RWPE1 (cell line): ENCODE measurements around the gene MRC1.

Experiments
- CTCF ChIA-PET: fragments of 350-600 bp; sonication (Branson Sonifier 250); formaldehyde crosslinking; extraction: SDS; loops from one replicate; lab custom pipeline; 2021; lab: Yijun Ruan, JAX
- POLR2A ChIA-PET: fragments of 400-600 bp; formaldehyde crosslinking; extraction: SDS; loops from one replicate; lab custom pipeline; 2020; ENCODE audit warnings: antibody characterized with exemption; ENCODE audit not compliant: low non-redundant PET; lab: Yijun Ruan, JAX
- DNase-seq: peaks from one replicate; pipeline ENCODE4 v3.0.0; 2012; ENCODE audit warnings: low spot score
- H3K27ac ChIP-seq: fragments of 450-650 bp; 2 replicates; pipeline ENCODE4 v1.5.1; 2017
- TF ChIP-seq, protein P1 (sequence below): fragments of 450-650 bp; conservative IDR thresholded peaks from 2 replicates; pipeline ENCODE4 v1.5.1; 2017; ENCODE audit warnings: low read depth, mild to moderate bottlenecking

MRC1 gene

DNA sequence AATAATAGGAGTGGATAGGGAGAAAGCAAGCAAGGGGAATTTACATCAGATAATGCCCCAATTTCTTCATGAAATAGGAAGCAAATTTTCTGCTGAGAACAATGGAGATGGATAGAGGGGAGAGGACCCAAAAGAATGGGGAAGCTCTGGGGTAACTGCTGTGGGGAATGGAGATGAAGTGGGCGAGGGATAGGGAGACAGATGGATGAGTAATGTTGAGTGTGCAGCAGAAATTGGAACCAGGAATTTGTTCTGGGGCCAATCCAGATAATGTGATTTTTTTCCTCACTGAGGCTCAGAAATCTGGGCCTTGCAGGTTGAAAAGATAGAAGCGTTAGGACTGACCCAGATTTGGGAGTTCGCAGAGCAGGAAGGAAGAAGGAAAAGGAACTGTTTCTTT lies 24.5 kb upstream of the MRC1 start:
- H3K27ac ChIP-seq: no peak overlapping the region
- peak; percentile 58 for DNase-seq
- POLR2A ChIA-PET: no interaction called here
- CTCF ChIA-PET: no interaction called here
- TF ChIP-seq, protein P1, sequence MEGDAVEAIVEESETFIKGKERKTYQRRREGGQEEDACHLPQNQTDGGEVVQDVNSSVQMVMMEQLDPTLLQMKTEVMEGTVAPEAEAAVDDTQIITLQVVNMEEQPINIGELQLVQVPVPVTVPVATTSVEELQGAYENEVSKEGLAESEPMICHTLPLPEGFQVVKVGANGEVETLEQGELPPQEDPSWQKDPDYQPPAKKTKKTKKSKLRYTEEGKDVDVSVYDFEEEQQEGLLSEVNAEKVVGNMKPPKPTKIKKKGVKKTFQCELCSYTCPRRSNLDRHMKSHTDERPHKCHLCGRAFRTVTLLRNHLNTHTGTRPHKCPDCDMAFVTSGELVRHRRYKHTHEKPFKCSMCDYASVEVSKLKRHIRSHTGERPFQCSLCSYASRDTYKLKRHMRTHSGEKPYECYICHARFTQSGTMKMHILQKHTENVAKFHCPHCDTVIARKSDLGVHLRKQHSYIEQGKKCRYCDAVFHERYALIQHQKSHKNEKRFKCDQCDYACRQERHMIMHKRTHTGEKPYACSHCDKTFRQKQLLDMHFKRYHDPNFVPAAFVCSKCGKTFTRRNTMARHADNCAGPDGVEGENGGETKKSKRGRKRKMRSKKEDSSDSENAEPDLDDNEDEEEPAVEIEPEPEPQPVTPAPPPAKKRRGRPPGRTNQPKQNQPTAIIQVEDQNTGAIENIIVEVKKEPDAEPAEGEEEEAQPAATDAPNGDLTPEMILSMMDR: no peak

DNA sequence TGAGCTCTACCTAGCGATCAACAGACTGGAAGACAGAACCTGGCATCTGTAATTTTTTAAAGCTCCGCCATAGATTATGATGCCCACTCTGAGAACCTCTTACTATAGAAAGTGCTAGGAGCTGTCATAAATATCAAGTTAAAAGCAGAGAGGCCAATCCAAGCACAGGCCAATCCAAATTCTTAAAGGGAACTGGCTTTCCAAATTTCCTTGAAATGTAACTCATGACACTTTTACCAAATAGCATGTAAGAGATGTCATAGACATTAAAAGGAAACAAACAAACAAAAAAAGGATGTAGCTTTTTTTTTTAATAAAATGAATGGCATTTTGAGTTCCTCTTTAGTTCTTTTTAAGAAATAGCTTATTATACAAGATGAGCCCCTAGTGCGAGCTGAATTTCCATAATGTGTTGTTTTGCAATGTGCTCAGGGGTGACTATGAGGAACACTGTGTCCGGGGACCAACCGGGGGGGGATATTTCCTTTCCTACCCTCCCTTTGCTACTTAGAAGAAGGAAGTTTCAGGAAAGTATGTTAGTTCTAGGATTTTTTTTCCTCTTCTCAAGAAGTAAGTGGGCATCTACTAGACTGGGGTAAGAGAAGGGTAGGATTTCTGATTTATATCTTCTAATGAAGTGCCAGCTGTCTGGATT lies 23.7 kb upstream of the MRC1 start:
- no peak for DNase-seq
- H3K27ac ChIP-seq: no peak overlapping the region
- ChIA-PET POLR2A (no interaction called here), CTCF (no interaction called here)
- TF ChIP-seq, protein P1: no peak

DNA sequence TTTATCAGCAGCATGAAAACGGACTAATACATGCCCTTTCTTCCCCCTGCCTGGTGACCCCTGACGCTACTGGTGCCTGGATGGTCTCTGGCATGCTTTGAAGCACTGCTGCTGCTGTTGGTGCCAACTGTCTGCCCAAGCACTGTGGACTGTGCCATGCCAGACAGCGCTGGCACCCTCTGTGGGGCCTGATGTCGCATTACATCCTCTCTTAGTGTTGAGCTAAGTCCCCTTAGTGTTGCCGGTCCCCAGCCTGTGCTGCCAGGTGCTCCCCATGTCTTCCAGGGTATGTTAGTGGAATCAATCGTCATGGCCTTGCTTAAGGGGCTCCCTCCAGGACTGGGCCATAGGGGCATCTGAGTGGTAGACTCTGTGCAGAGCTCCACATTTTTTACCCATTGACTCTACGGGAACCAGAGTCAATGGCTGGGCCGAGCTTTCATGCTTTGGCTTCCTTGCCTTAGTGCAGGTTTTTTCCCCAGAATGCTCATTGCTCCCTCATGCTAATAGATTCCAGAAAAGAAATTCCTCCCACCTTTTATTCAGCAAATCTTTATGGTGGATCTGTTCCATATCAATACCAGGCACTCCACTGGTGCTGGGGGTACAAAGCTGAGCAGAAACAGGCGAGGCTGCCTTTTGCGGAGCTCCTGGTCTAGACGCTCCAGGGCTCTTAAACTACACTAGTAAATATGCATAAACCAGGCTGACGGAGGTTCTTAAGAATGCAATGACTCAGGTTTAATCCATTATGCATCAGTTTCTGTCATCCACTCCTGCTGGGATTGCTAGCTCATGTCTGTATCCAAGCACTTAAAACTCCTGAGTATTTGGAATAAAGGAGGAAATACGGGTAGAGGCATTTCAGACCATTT lies 21.8 kb upstream of the MRC1 start:
- TF ChIP-seq, protein P1: no peak
- peak; percentile 82 for DNase-seq
- ChIA-PET CTCF (interaction anchor here (0.6 kb wide), 1 partner anchor 380 kb away, joined by 3 read pairs; no protein-coding TSS in a partner anchor), POLR2A (no interaction called here)
- H3K27ac ChIP-seq: peak overlapping the region; percentile 60

DNA sequence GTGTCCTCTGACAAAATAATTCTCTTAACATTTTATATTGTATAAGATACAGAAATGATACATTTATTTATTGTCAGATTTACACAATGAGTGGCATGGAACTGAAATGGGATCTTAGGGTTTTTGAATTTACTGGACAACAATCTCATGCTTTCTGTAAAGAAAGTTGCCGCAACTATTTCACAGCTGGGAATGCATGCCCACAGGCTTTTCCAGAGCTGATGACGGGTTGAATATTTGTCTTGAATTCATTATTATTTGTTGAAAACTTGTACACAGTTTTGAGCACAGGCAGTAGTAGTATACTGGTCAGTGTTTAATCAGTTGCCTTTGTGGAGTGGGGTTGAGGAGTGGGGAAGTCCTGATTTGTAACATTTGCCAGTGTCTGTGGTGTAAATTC lies 20.5 kb upstream of the MRC1 start:
- no peak overlapping the region for H3K27ac ChIP-seq
- TF ChIP-seq, protein P1: no peak
- CTCF ChIA-PET: interaction anchor here (0.6 kb wide), 1 partner anchor 1891 kb away, joined by 3 read pairs; no protein-coding TSS in a partner anchor
- DNase-seq: no peak
- POLR2A ChIA-PET: no interaction called here

DNA sequence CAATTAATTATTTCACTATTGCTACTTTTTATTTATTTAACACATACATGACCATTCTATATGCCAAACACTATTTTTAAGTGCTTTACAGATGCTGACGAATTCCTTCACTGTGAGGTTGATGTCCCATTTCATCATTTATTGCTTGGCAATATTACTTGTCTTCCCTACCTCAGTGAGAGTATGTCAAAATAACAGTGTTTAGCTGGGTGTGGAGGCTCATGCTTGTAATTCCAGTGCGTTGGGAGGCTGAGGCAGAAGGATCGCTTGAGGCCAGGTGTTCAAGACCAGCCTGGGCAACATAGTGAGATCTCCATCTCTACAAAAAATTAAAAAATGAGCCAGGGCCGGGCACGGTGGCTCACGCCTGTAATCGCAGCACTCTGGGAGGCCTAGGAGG lies 19.8 kb upstream of the MRC1 start:
- CTCF ChIA-PET: no interaction called here
- H3K27ac ChIP-seq: no peak overlapping the region
- TF ChIP-seq, protein P1: no peak
- POLR2A ChIA-PET: no interaction called here
- DNase-seq: no peak

DNA sequence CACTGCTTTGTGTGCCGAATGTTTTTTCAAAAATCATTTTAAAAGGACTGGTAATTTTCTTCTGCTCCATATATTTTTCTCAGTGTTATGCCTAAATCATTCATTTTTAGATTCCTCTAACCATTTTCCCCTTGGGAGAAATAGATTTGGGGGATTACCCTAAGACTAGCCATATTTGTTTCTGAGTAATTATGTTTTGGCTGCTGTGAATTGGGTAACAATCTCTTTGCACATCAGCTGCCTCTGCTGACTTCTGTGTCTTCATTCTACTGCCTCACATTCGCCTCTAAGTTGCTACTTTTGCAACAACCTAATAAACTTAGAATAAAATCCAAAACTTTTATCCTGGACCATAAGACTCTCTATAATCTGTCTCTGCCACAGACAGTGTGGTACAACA lies 18.5 kb upstream of the MRC1 start:
- TF ChIP-seq, protein P1: no peak
- ChIA-PET CTCF (no interaction called here), POLR2A (no interaction called here)
- no peak for DNase-seq
- no peak overlapping the region for H3K27ac ChIP-seq
